HG03280 (cell line): ENCODE data around the gene MICAL3.
"Not testable (repeated sequence)": the region's sequence is repeated elsewhere in the genome, so short reads cannot be mapped to it uniquely, and the experiment has no call there.

Experiments
- ATAC-seq: cut with Tn5 transposase; IDR thresholded peaks from one replicate; pipeline ENCODE4 v1.9.1; 2021; ENCODE audit warnings: mild to moderate bottlenecking, moderate library complexity; ENCODE audit not compliant: unreplicated experiment

The MICAL3 gene

DNA sequence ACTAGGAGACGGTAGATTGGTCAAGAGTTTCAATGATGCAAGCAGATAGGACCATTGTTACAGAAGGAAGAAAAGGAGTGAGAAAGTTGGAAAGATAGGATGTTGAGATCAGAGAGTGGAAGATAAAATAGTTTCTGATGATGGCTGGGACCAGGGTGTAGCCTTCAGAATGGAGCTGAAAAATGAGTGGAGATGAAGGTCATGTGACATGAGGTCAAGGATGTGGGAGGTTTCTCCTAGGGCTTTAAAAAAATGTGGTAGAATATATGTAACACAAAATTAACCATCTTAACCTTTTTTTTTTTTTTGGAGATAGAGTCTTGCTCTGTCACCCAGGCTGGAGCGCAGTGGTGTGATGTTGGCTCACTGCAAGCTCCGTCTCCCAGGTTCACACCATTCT is 35.1 kb upstream of the MICAL3 start:
- no peak for ATAC-seq

DNA sequence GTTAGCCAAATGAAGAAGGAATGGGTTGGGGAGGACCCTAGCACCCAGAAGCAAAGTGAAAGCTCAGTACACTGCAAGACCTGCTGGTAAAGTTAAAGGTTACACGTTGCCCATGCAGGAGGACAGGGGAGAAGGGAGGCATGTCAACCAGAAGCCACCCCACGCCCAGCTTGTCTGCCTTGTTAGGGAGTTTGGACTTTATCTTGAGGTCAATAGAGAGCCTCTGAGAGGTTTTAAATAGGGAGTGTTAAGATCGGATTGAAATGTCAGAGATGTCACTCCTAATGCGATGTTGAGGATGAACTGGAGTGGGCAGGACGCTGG is 34.7 kb upstream of the MICAL3 start:
- no peak for ATAC-seq

DNA sequence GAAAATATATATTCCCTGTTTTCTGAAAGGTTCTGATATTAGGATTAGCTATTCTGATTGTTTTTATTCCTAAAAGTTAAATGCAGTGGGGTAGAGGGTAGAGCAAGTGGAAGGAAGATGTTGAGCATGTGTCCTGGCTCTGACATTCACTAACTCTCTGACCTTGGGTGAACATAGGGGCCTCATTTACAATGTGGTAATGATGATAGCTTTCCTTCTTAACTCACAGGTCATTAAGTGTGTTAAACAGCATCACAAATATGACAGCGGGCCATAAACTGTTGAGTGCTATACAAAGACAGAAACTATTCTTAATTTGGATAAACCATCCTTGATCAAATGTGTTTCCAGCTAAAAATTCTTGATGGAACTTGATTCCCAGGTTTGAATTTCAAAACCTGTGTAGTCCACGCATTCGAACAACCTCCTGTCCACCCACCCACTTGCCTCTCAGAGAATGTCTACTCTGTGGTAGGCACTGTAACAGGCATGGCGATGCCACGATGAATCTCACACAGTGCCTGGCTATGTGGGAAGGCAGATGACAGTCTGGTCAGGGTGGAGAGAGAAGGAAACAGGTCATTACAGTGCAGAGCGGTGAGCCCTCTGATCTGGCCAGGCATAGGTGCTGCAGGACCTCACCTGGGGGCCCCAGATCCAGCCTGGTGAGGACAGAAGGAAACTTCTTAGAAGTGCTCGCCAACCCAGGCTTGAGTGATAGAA is 34.2 kb upstream of the MICAL3 start:
- ATAC-seq, result no peak

DNA sequence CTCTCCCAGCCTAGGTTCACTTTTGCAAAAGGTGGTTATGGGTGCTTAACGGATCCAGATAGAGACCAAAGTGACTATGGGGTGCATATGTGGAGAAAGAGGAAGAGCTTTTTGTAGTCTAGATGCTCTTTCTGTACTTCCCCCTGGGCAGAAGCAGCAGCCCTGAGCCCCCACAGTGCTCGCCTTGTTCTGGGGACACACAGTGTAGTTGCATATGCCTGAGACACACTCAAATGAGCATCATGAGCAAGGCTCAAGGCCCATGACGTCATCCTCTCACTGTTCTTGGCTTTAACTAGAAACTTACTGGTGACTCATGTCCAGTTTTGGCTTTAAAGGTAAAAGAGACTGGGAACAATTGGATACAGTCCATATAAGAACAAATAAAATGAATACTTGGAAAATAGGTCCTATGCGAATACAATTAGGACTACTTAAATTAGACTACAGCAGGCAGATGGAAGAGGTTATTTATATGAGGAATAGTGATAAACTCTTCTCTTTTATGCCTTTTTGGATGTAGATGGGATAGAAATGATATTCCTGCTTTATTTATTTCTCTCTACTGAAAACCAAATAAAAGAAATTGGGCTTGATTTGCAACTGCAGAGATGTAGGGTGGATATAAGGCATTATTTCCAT is 33.3 kb upstream of the MICAL3 start:
- ATAC-seq, result peak; percentile 49

DNA sequence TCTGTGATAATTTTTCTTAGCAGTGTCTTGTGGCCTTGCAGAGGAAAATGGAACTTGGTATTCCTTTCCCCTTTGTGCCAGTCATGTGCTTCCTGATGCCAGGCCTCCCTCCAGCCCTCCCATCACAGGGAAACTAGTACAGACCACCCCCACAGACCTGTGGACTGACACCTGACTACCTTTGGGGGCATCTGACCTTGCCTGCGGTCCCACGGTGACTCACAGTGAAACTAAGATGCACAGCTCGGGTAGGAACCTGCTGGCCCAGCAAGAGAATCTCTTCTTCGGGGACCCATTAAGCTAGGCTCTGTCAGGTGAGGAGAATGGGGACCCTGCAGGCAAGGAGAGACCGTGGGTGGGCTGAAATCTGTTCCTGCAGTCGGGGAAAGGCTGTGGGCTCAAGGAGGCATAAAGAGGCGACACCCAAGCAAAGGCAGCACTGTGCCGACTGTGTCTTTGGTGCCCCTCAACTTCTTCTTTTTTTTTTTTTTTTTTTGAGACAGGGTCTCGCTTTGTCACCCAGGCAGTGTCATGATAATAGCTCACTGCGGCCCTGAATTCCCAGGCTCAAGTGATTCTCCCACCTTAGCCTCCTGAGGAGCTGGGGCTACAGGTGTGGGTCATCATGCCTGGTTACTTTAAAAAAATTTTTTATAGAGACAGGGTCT is 32.6 kb upstream of the MICAL3 start:
- peak; percentile 75 for ATAC-seq

DNA sequence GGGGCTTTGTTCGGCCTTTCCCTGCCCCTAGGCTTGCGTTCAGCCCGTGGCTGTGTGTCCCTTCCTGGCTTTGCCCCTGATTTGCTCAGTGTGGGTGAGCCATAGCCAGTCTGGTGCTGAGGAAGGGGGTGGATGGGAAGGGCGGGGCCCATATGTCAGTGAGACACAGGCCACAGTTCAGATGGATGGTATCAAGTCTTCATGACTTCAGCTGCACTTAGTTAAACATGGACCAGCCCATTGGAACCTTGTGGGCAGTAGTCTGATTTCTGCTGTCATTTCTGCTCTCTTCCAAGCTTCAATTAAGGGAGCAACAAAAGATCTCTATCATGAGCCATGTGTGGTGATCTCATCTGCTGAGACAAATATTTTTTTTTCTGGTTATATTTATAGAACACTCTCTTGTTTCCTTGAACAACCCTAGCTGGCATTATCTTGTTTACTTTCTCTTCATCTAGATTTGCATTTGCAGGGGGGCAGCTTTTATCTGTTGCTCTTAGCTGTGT is 31.9 kb upstream of the MICAL3 start:
- peak; percentile 19 for ATAC-seq

DNA sequence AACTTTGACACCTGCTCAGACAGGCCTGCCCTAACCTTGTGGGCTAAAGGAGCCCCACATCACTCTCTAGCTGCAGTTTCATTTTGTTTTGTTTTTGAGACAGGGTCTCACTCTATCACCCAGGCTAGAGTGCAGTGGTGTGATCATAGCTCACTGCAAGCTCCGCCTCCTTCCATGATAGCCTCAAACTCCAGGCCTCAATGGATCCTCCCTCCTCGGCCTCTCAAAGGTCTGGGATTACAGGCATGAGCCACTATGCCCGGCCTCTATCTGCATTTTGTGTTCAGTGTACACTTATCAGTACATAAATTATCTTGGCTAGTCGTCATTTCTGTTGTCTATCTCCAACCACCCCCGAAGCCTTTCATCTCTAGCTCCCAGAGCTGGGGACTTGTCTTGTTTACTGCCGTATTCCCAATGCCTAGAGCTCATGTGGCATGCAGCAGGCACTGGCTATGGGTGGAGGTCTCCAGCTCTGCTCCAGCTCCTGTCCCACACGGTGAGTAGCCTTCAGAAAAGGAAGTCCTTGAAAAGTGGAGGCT is 31.3 kb upstream of the MICAL3 start:
- no peak for ATAC-seq

DNA sequence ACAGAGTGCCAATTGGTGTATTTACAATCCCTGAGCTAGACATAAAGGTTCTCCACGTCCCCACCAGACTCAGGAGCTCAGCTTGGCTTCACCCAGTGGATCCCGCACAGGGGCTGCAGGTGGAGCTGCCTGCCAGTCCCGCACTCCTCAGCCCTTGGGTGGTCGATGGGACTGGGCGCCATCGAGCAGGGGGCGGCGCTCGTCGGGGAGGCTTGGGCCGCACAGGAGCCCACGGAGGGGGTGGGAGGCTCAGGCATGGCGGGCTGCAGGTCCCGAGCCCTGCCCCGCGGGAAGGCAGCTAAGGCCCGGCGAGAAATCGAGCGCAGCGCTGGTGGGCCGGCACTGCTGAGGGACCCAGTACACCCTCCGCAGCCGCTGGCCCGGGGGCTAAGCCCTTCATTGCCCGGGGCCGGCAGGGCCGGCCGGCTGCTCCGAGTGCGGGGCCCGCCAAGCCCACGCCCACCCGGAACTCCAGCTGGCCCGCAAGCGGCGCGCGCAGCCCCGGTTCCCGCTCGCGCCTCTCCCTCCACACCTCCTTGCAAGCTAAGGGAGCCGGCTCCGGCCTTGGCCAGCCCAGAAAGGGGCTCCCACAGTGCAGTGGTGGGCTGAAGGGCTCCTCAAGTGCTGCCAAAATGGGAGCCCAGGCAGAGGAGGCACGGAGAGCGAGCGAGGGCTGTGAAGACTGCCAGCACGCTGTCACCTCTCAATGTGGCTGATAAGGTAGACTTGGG is 29.0 kb upstream of the MICAL3 start:
- ATAC-seq, result not testable (repeated sequence)

DNA sequence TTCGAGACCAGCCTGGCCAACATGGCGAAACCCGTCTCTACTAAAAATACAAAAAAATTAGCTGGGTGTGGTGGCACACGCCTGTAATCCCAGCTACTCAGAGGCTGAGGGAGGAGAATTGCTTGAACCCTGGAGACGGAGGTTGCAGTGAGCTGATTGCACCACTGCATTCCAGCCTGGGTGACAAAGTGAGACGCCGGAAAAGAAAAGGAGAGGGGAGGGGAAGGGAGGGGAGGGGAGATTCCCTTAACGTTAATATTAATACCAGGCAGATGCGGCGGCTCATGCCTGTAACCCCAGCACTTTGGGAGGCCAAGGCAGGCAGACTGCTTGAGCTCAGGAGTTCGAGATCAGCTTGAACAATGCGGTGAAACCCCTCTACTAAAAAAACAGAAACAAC is 26.8 kb upstream of the MICAL3 start:
- ATAC-seq, result not testable (repeated sequence)

DNA sequence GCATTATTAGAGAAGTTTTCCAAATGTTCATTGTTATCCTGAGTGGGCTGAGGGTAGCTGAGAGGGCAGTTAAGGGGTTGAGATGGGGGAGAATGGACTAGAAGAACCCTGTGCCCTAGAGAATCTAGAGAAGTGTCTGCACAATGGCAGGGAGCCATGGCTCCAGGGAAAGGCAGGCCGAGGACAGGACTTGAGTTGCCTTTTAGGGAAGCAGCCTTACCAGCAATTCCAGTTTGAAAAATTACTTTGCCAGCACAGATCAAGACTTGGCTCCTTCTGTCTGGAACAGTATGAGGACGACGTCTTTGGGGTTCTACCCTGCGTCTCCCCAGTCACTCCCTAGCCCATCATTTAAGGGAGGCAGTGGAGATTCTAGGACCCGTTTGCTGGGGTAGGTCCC is 25.7 kb upstream of the MICAL3 start:
- no peak for ATAC-seq

DNA sequence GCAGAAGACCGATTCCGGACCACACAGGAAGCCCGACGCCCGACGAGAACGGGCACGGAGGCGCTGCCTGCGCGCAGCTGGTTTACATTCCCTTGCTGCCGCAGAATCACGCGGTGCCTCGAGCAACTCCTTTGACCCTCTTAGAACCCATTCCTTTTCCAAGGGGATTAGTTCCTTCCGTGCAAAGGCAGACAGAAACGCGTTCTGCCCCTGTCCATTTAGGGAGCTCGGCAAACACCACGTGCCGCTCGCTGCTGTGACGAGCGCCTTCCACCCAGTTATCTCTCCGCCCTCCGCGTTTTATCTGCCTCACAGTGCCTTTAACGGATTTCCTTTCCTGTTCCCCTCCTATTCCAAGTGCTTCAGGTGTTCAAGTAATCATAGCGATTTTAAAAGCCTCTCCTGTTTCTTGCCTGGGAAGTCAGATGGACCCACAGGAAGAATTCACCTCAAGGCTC is 24.1 kb upstream of the MICAL3 start:
- ATAC-seq, result no peak

DNA sequence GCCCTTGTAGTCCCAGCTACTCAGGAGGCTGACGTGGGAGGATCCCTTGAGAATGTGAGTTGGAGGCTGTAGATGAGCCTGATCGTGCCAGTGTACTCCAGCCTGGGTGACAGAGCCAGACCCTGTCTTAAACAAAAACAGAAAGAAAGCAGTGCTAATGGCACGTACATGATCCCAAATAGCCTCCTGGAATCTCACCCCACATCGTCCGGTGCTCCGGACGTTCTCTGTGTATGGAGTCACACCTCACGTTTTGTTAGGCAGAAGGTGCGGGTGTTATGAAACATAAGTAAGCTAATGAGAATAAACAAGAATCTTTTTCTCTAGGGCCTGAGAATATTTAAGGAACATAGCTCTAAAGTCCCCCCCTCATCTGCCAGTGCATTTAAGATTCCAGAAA is 23.7 kb upstream of the MICAL3 start:
- ATAC-seq, result no peak

DNA sequence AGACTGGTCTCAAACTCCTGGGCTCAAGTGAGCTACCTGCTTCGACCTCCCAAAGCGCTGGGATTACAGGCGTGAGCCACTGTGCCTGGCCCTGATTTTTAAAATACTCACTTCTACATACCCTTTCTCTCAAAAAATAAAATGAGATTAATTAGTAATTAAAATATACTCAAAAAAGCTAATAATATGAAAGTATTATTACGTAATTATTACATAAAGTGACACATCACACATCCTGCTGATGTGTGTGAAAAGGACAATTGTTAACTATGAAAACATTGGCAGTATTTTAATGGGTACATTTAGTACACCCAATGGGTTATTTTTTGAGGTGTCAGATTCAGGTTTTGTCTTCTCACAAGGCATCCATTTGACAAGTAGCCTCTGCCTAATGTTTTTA is 21.4 kb upstream of the MICAL3 start:
- no peak for ATAC-seq

DNA sequence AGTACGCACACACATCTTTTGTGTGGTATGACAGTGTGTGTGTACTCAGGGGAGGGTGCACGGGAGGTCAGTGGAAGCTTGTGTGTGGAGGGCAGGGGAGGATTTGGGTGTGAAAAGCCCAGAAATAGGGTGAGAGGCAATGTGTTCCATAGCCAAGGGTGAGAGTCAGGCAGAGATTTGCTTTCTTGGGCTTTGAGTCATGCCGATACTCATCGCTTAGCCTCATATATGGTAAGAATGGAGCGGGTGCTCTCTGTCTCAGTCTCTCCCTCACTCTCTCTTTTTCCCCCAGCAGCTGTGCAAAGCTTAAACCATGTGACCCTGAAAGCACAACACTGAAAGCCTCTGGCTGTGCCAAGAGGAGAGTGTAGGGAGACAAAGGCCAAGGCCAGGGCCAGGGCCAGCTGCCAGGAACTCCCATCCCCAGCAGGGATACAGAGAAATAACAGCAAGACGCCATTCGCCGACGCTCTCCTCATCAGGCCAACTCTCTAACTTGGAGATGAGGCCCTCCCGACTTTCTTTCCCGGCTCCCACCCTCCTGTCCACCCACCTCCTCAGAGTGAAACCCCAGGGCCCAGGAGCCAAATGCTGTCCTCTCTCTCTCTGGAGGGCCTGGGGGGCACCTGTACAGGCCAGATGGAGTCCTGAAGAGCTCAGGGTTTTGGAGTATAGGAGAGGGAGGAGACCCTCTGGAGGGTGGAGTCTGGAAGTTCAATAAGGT is 20.3 kb upstream of the MICAL3 start:
- ATAC-seq, result no peak

DNA sequence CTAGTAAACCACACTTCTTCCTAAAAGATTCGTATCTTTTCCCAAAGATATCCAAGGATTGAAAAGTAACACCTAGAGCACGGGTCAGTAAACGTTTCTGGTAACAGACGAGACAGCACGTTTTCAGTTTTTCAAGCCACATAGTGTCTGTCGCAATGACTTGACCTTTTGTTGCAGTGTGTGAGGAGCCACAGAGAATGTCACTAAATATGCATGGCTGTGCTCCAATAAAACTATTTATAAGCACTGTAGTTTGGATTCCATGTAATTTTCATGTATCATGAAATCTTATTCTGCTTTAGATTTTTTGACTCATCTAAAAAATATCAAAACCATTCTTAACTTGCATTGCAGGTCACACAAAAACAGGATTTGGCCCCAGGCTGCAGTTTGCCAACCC is 18.3 kb upstream of the MICAL3 start:
- ATAC-seq, result no peak

DNA sequence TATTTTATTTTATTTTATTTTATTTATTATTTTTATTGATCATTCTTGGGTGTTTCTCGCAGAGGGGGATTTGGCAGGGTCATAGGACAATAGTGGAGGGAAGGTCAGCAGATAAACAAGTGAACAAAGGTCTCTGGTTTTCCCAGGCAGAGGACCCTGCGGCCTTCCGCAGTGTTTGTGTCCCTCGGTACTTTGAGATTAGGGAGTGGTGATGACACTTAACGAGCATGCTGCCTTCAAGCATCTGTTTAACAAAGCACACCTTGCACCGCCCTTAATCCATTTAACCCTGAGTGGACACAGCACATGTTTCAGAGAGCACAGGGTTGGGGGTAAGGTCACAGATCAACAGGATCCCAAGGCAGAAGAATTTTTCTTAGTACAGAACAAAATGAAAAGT is 16.5 kb upstream of the MICAL3 start:
- ATAC-seq, result not testable (repeated sequence)

DNA sequence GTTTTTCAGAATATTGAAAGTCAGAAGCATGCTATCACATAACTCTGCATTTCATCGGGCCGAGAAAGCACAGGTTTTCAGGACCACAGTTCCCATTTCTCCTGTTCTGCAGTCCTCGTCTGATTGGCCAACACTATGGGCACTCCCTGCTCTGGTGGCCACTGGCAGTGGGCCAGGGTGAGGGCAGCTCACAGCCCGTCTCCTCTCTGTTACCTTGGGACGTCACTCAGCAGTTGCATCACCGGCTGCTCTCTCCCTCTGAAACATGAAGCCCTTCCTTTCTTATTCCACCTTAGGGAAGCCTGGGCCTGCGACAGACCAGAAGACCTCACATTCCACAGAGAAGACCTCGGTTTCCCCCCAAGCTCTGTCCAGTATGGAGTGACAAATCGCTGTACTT is 11.4 kb upstream of the MICAL3 start:
- ATAC-seq, result no peak

DNA sequence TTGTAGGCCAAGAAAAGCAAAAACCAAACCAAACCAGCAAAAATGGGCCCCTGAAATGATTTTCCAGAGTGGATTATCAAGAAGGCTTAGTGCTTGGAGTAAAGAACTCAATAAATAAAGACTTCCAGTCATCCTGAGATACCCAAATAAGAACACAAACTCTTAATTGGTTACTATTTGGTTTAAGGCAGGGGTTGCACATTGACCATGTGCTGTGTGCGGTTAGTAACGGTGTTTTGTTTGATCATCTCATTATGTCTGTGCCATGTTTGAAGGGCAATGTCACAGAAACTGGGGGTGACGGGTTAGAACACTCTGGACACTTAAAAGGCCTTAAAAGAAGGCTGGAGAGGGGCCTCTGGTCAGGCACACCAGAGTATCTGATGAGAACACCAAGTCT is 9.7 kb upstream of the MICAL3 start:
- ATAC-seq, result no peak

DNA sequence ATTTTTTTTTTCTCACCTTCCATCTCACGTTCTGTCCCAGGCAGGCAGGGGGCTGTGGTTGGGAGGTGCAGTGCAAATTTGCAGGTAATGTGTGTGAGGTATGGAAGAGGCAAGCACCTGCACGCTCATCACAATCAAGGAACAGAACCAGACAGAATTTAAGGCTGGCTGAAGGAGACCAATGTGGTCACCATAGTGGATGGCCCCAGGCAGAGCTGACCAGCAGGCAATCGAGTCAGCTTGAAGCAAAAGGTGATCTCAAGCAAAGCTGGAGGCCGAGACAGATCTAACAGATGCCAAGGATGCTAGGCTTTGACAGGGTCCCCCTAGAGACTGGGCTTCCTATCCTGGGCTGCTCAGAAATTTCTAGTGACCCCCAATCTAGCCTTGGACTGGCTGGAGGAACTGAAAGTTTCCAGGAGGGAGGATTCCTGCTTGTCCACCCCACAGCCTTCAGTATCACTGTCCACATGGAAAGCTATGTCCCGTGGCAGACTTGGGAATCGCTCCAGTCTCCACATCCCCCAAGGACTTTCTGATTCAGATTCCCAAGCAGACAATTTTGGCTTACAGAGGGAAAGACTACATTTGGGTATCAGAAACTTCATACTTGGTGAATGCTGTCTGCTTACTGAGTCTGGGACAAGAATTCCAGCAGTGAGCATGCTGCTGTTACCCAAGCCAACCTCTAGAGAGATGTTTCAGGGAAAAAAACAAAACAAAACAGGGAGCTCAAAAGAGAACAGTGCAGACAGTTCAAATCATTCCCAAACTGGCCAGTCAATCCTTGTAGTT is 9.0 kb upstream of the MICAL3 start:
- no peak for ATAC-seq
